ENCODE measurements around the gene CD2BP2.

CD2BP2 gene

DNA sequence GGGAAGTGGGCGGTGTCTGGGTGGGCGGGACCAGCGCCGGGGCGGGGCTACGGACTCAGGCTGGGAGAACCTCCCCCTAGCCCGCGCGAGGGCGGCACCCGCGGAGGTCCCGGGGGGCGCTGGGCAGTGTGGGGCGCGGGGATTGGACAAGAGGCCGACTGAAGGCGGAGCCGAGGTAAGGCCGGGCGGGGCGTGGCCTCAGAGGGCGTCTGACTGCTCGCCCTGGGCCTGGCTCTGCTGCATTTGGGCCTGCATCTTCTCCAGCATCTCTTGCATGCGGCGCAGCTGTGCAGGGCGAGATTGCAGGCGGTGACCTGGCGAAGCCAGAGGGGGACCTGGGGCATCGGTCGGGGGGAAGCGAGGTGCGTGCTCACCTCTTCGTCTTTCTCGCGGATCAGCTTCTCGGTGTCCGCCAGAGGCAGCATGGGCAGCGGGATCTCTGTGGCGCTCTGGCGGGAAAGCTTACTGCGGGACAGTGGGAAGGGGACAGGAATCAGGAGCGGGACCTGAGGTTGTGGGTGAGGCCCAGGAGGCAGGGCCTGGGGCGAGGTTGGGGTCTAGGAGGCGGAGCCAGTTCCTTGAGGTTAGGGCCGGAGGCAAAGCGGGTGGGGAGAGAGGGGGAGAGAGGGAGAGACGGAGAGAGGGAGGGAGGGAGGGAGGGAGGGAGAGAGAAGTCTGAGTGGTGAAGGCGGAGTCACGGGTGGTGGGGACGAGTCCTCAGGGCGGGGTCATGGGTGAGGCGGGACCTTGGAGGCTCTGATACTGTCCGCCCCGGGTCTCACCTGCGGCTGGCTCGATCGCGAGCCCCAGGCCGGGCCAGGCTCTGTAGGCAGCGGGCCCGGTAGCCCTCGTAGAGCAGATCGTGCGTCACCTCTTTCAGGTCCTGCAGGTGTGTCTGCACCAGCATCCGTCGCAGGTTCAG, 23.4 kb upstream of the CD2BP2 start:
- peak; percentile 100 for DNase-seq

DNA sequence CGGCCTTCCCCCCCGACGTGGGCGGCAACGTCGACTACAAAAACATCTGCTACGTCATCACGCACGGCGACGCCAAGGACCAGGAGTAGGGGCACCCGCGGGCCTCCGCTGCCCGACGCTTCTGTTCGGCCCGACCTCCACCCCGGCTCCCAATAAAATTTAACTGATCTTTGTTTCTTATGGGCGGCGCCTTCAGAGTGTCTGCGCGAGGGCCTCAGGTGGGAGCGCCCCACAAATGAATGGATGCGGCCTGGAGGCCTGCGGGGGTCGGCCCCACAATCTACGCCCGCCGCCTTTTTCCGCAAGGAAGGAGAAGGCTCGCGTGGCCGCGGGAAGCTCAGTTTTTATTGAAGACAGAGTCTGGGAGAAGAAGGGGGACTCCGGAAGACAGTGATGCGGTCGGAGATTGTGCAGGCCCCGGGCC, 22.7 kb upstream of the CD2BP2 start:
- DNase-seq: peak; percentile 93

DNA sequence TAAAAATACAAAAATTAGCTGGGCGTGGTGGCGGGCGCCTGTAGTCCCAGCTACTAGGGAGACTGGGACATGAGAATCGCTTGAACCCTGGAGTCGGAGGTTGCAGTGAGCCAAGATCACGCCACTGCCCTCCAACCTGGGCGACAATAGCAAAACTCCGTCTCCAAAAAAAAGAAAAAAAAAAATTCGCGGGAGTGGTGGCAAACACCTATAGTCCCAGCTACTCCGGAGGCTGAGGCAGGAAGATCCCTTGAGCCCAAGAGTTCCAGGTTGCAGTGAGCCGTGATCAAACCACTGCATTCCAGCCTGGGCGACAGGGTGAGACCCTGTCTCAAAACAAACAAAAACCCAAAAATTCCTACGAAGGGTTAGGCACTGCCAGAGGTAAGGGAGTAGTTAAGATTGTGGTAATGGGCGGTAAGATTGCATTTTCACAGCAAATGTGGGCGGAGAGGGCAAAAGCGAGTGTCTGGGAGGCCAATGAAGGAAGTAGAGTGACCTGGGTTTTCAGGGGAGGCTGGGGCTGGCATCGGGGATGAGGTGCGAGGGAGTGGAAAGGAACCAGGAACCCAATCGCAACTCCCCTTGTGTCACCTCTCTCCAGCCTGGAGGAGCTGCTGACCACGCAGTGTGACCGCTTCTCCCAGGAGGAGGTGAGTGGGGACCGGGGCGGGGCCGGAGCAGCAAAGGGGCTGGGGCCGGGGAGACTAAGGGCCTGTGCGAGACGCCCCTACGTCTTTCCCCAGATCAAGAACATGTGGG, 22.1 kb upstream of the CD2BP2 start:
- DNase-seq: no peak

DNA sequence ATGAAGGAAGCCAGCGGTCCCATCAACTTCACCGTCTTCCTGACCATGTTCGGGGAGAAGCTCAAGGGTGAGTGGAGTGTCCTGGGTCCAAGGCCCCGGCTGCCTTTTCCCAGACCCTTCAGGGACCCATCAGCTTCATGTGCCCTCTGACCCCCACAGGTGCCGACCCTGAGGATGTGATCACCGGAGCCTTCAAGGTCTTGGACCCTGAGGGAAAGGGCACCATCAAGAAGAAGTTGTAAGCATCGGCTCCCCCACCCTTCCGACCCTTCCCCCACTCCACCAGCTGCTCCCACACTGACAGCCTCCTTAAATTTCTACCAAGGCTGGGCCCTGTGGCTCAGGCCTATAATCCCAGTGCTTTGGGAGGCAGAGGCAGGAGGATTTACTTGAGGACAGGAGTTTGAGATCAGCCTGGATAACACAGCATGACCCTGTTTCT, 21.4 kb upstream of the CD2BP2 start:
- no peak for DNase-seq

DNA sequence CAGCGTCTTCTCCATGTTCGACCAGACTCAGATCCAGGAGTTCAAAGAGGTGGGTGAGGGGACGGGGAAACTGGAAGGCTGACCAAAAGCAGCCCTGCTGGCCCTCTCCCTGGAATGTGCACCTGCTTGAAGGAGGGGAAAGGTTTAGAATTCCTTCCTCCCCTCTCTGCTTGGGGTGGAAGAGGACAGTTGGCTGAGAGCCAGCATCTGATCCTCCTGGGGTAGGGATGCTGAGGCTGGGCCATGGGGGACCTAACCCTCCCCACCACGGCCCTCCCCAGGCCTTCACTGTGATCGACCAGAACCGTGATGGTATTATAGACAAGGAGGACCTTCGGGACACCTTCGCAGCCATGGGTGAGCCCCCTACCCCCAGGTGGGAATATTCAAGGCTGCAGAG, 20.8 kb upstream of the CD2BP2 start:
- no peak for DNase-seq

DNA sequence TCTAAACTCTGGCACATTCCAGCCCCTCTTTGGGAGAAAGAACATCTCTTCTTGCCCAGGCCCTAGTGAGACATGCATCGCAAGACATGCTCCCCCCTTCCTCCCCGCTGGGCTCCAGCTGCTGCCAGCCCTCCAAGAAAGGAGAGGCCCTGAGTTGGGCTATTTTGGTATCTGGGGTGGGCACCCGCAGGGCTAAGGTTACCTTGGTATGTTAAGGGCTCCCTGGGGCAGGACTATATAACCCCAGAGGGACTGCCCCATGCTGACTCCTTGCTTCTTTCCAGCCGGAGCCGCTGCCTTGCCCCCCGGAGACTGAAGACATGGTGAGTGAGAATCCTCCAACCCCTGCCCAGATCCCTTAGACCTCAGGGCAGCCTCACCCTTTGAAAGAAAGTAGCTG, 19.4 kb upstream of the CD2BP2 start, which contains the start of gene MYL11:
Gene MYL11 (plus strand): TSS at position 265 of the 400 bp plus-strand sequence. CDS start 56 bp downstream, at position 321.
- DNase-seq: no peak

DNA sequence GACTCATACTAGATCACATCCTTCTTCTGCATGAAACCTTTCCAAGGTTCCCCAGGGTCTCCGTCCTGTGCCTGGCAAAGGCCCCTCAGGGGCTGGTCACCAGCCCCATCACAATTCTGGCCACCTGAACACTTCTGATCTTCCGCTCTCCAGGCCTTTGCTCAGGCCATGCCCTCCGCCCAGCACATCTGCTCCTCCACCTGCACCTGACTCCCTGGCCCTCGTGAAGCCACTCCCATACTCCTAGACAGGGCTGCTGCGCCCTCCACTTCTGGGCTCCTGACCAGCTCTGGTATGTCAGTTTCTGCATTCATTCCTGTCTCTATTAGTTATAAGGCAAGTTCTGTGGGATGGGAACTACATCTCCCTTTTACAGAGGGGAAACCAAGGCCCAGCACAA, 17.6 kb upstream of the CD2BP2 start:
- DNase-seq: no peak

DNA sequence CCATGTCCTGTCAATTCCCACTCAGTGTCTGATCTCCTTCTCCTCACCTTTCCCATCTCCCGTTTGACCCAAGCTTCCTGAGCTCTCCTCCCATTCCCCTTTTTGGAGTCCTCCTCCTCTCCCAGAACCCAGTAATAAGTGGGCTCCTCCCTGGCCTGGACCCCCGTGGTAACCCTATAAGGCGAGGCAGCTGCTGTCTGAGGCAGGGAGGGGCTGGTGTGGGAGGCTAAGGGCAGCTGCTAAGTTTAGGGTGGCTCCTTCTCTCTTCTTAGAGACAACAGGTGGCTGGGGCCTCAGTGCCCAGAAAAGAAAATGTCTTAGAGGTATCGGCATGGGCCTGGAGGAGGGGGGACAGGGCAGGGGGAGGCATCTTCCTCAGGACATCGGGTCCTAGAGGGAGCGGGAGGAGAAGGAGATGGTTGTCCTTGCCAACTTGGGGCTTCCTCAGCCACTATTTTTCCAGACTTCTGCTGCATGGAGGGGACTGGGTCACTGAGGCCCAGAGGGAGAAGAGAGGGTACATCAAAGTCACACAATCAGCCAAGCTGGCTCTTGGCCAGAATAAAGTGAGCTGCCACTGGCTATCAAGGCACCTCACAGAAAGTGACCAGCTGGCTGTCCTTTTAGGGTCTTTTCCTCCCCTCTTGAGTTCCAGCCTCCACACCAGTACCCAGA, 17.1 kb upstream of the CD2BP2 start:
- DNase-seq: no peak

DNA sequence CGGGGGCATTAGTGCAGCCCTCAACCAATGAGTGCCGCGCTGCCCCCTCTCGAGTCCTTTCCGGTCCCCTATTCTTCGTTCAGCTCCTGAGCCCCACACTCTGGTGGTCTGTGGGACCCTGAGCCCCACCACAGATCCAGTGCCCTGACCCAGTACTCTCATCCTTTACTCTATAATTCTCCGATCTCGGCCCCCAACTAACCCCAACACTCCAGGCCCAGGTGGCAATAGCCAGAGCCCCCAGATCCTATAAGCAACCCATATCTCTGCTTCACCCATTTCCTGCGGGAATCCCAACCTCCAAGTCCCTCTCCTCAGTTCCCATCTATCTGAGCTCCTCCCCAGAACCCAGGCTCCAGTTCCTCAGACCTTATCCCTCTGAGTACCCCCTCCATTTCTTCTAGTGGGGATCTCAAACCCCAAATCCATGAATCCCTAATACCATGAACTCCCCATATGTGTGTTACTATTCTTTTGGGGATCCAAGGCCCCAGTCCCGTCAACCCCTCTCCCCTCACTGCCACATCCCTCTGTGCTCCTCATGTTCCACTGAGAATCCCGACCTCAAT, 16.2 kb upstream of the CD2BP2 start:
- DNase-seq: no peak

DNA sequence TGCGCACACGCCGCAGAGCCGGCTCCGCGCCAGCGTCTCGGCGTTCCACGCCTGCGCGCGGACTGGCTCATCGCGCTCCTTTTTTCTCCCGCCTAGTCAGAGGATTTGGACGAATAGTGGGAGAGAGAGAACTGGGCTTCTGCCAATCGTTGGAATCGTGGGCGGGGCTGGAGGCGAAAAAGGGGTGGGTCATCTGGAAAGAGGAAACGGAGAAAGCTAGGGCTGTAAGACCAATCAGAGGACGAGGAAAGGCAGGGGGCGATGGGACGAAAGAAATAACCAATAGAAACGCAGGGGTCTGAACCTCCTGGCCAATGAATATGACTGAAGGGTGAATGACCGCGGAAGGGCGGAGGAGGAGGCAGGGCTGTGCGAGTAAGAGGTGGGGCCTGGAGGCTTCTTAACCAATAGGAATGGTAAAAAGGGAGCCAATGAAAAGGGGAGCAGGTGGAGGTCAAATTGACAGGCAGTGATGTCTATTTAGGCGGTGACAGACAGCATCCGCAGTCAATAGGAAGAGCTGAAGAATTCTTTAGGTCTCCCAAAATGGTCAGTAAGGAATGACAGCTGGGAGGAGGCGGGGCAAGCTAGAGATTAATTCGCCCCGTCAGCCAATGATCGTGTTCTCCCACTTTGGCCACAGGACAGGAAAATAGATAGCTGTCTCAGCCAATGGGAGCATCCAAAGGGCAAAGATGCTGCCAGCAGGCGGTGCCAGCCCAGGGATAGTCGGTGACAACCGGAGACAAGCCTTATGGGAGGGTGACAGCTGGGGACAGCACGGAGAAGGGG, 15.5 kb upstream of the CD2BP2 start, which contains the start of gene TBC1D10B:
Gene TBC1D10B (minus strand): TSS at position 39 of the 792 bp plus-strand sequence. CDS start 311 bp downstream, outside the sequence.
- peak; percentile 100 for DNase-seq

DNA sequence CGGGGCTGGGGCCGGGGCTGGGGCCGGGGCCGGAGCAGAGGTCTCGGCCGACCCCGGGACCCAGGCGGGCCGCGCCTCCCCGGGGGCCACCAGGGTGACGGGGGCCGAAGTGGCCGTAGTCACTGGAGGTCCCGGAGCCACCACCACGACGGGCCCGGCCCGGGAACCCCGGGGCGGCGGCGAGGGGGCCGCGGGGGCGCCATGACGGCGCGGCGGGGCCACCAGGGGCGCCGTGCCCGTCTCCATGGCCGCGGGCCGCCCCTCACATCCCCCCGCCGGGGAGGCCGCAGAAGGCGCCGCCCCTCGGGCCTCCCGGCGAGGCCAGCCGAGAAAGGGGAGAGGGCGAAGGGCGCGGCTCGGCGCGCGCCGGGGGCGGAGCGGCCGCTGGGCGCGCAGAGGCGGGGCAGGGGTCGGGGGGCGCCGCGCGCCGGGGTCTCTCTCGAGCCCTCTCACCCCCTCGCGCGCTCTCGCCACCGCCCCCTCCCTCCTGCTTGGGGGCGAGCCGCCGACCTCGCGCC, 14.9 kb upstream of the CD2BP2 start:
- DNase-seq: no peak

DNA sequence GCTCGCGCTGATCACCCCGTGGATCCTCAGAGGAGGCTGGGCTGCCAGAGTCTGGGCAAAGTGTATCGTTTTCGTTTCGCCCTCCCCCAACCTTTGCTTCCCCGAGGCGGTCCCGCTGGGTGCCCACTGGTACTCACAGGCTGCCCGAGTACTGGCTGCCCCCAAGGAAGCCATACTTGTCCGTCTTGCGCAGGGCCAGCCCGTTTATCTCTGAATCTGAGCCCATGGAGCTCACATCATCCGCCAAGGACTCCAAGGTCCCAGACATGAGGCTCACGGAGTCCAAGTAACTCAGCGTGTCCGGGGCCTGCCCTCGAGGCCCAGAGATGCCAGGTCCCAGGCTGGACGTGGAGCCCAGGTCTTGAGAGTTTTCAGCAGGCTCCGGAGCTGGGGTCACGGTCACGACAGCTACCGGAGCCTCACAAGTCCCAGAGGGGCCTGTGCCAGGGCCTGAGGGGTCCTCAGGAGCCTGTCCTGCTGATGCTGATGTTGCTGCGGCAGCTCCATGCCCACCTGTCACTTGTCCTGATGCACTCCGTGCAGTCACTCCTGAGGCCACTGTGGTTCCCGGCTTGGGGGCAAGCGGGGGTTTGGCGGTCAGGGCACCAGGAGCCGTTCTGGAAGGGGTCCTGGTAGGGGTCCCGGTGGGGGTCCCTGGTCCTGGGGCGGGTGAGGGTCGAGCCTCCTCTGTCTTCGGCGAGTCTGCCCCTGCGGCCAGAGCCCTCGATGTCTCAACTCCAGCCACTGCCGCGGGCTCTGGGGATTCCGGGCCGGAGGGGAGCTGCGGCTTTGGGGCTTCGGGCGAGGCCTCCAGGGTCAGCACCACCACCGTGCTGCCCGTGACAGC, 14.2 kb upstream of the CD2BP2 start:
- no peak for DNase-seq

DNA sequence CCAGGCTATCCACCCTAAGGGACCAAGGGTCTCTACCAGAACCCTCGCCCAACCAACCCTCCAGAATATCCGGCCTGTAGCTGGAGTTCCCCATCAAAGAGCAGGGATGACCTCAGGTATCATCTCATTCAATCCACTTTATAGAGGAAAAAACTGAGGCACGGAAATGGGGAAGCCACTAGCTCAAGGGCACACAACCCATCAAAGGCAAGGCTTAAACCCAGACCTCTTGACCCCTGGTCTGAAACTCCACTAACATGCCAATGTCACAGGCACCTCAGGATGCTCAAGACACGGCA, 13.6 kb upstream of the CD2BP2 start:
- DNase-seq: no peak

DNA sequence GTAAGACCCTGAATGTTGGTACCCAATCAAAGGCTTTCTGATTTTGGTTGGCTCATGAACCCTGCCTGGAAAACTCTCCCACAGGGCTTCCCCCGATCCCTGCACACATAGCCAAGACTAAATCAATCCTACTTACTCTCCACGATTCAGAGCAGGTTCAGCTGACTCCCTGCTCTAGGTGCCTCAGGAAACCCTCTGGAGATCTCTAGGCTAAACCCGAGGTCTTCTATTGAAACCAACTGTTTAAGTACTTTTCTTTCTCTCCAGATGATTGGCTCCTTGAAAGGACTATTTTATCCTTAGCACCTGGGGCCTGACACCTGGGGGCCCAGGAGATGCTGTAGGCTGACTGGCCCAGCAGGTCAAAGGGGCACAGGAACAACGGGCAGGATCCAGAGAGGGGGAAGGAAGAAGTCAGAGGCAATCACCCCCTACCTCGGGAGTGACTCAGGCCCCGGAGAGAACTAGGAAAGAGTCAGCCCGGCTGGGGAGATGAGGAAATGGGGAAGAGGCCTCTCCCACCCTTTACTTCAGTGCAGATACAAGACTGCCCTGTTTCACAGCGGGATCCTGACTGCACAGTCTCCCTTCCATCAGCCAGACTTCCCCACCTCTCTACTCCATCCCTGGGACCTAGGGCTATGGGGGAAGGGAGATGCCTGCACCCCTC, 13.1 kb upstream of the CD2BP2 start:
- DNase-seq: no peak

DNA sequence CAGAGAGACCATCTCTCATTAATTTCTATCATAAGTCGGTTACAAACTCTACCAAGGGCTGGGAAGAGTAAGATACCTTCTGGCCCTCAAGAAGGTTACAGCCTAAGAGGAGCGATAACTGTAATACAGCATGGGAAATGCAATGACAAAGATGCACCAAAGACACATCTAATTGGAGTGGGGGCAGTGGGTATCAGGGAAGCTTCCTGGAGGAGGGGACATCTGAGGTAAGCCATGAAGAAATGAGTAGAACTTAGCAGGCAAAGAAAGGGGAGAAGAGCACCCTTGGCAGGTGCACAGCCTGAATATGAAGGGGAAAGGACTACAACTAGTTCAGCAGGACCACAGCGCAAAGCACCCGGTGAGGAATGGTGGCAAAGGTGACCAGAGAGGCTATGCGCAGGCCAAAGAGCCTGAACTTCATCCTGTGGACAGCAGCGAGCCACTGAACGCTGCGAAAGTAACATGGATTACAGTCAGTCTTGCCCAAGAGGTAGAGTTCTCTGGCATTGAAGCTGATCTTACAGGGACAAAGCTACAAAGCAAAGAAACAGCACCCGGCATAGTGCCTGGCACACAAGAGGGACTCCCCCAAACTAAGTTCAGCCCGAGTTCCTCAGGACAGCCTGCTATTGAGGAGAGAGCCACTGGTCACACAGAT, 12.4 kb upstream of the CD2BP2 start:
- no peak for DNase-seq

DNA sequence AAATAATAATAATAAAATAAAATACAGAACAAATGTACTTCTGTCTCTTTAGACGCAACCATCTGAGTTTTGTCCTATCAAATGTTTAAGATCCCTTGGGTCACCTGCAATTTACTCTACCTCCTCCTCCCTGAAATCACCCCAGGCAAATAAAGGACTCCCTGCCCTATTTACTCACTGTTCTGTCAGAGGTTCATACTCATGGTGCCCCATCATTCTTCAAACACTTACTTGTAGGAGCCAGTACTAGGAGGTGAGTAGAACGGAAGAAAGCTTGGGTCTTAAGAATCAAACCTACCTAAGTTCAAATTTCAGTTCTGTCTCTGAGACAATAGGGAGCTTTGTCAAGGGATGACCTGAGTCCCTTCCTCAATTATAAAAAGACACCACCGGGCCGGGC, 11.4 kb upstream of the CD2BP2 start:
- DNase-seq: no peak

DNA sequence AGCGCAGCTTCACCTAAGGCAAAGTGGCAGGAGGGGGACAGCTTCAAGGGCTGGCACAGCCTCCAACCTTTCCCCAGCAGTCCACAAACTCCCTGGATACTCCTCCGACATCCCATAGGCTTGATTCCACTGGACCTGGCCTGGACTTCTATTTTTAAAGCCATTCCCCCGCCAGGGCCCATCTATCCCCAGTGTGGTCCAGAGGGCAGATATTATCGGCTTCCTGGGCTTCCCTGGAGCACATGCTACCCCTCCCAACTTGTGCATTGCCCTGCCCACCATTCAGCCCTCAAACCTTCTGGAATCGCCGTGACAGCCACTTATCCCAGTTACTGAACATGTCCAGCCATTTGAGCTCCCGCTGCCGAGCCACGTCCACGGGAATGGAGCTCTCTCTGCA, 10.1 kb upstream of the CD2BP2 start:
- no peak for DNase-seq

DNA sequence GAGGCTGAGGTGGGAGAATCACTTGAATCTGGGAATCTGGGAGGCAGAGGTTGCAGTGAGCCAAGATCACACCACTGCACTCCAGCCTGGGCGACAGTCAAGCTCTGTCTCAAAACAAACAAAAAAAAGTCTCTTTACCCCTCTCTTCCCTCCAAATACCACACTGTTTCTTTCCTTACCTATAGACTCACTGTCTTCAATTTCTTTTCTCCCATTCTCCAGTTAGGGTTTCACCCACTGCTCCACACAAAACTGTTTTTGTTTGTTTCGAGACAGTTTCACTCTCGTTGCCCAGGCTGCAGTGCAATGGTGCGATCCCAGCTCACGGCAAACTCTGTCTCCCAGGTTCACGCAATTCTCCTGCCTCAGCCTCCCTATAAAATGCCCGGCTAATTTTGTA, 6.1 kb upstream of the CD2BP2 start:
- no peak for DNase-seq

DNA sequence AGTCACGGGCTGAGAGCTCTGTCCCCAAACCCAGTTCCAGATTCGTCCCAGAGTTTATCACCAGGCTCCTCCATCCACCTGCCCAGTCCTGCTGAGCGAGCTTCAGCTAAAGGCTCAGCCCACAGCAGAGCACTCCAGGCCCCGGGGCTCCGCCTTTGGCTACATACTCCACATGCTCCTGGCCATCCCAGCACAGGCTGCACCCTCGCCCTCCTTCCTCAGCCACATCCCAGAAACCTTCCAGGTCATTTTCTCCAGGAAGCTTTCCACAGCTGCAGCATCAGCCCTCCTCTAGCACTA, 4.7 kb upstream of the CD2BP2 start:
- no peak for DNase-seq

All from activated CD4-positive, alpha-beta T cell treated with anti-CD3 and anti-CD28 coated beads, Interleukin-10, Interleukin-2, amounts not matched to agents 100 ng/mL and 50 ng/mL, durations not matched to agents 16 hours and 8 hours (primary cell).